HepG2 (cell line): ENCODE measurements around the gene GOT1. TPM values are rescaled to one million over a fixed set of nuclear protein-coding genes. Genes with fewer than 3 reads are reported as not detected.

Source experiments
- ATAC-seq: fragments of 200-7000 bp; cut with Tn5 transposase; 3 replicates; pipeline ENCODE4 v1.9.1; 2020; ENCODE audit warnings: mild to moderate bottlenecking, moderate library complexity
- BruUV-seq: library from RNA; stranded (reverse); fragments of 400-500 nt; replicated peaks from 2 replicates; lab custom pipeline; 2021; lab: Mats Ljungman, UMichigan
- CTCF ChIA-PET: fragments of 300-600 bp; formaldehyde crosslinking; extraction: SDS; loops from one replicate; lab custom pipeline; 2021; ENCODE audit warnings: low total read pairs, inconsistent platforms, low intra/inter-chr PET ratio; lab: Yijun Ruan, JAX
- POLR2A ChIA-PET: fragments of 350-600 bp; sonication (Branson Sonifier 250); formaldehyde crosslinking; loops from one replicate; lab custom pipeline; 2020; ENCODE audit warnings: antibody characterized with exemption, inconsistent platforms; lab: Yijun Ruan, JAX
- DNase-seq: peaks from one replicate; pipeline ENCODE4 v3.0.0-alpha.2; 2015; ENCODE audit warnings: low spot score
- FAIRE-seq: peaks from 3 replicates; lab custom pipeline; 2011; peaks lifted over from hg19 to GRCh38; lab: Jason Lieb, UNC
- H2AFZ ChIP-seq: one replicate; pipeline ENCODE4 v1.6.1; 2011; ENCODE audit warnings: low read length, inconsistent platforms
- H3K27ac ChIP-seq: fragments of 300-600 bp; 3 replicates; pipeline ENCODE4 v1.8.0; 2011; ENCODE audit warnings: mixed run types, mild to moderate bottlenecking, mixed read lengths, low read length, inconsistent platforms; ENCODE audit not compliant: insufficient read depth; ENCODE audit errors: extremely low read length
- H3K27me3 ChIP-seq, 2 experiments: fragments of 200-600 bp in 1 of 2; 2 replicates in 1 of 2; 3 replicates in 1 of 2; pipeline versions ENCODE4 v1.6.0 to v1.8.0; 2011; ENCODE audit warnings: low read length in 2 of 2, mild to moderate bottlenecking in 2 of 2, moderate library complexity in 2 of 2, inconsistent platforms in 1 of 2; ENCODE audit not compliant: insufficient read depth in 2 of 2, control insufficient read depth in 1 of 2
- H3K36me3 ChIP-seq, 2 experiments: fragments of 200-600 bp in 1 of 2; replicated peaks in 1 of 2; 2 replicates in 1 of 2; 3 replicates in 1 of 2; pipeline versions ENCODE4 v1.5.1 to v1.8.0; 2011; ENCODE audit warnings: low read length in 2 of 2, inconsistent platforms in 1 of 2; ENCODE audit not compliant: insufficient read depth in 2 of 2, control insufficient read depth in 1 of 2
- H3K4me1 ChIP-seq: 2 replicates; pipeline ENCODE4 v1.5.1; 2012; ENCODE audit warnings: low read length, inconsistent platforms; ENCODE audit not compliant: insufficient read depth
- H3K4me2 ChIP-seq: 2 replicates; pipeline ENCODE4 v1.6.0; 2011; ENCODE audit warnings: low read depth, low read length, inconsistent platforms
- H3K4me3 ChIP-seq, 3 experiments: fragments of 200-600 bp in 1 of 3; sonication (generic), shearing (Covaris generic) in 1 of 3; replicated peaks in 1 of 3; 2 replicates each; pipeline ENCODE4 v1.5.1; 2011 to 2016; ENCODE audit warnings: low read length in 3 of 3, inconsistent platforms in 2 of 3, low read depth in 2 of 3, mild to moderate bottlenecking in 2 of 3, control low read depth in 1 of 3, mixed read lengths in 1 of 3; ENCODE audit not compliant: insufficient read depth in 1 of 3
- H3K79me2 ChIP-seq: one replicate; pipeline ENCODE4 v1.6.1; 2011; ENCODE audit warnings: low read length, inconsistent platforms; ENCODE audit not compliant: insufficient read depth
- H3K9ac ChIP-seq: 2 replicates; pipeline ENCODE4 v1.6.0; 2011; ENCODE audit warnings: mild to moderate bottlenecking, low read depth, low read length, inconsistent platforms; ENCODE audit not compliant: insufficient read depth
- H3K9me3 ChIP-seq: 2 replicates; pipeline ENCODE4 v1.5.1; 2012; ENCODE audit warnings: mild to moderate bottlenecking, low read length
- H4K20me1 ChIP-seq: 2 replicates; pipeline ENCODE4 v1.6.0; 2011; ENCODE audit warnings: inconsistent platforms, mild to moderate bottlenecking, low read length, moderate library complexity; ENCODE audit not compliant: insufficient read depth
- AGO1 ChIP-seq: fragments of 200-400 bp; formaldehyde crosslinking; IDR thresholded peaks from 2 replicates; pipeline ENCODE4 v1.6.1; 2017; ENCODE audit warnings: mild to moderate bottlenecking, low read depth, low read length, moderate library complexity; ENCODE audit not compliant: poor library complexity, severe bottlenecking
- FOXP1 ChIP-seq, 2 experiments: fragments of 450-650 bp in 1 of 2; IDR thresholded peaks; 2 replicates each; pipeline ENCODE4 v1.6.1; 2017 to 2018; ENCODE audit warnings: antibody characterized with exemption in 1 of 2
- SKI ChIP-seq: fragments of 450-650 bp; IDR thresholded peaks from one replicate; pipeline ENCODE4 v1.6.1; 2018; ENCODE audit warnings: mild to moderate bottlenecking; ENCODE audit not compliant: partially characterized antibody
- SMARCE1 ChIP-seq: fragments of 450-650 bp; IDR thresholded peaks from 2 replicates; pipeline ENCODE4 v1.6.1; 2017; ENCODE audit warnings: borderline replicate concordance
- TFDP1 ChIP-seq: IDR thresholded peaks from 2 replicates; pipeline ENCODE4 v1.6.1; 2016; ENCODE audit warnings: missing compliant biosample characterization, missing genetic modification reagents, borderline replicate concordance
- XRCC5 ChIP-seq: fragments of 200-400 bp; formaldehyde crosslinking; optimal IDR thresholded peaks from 2 replicates; pipeline ENCODE3; 2017; ENCODE audit warnings: mild to moderate bottlenecking, low read length
- ZBTB3 ChIP-seq: sonication (generic); formaldehyde crosslinking; IDR thresholded peaks from 2 replicates; pipeline ENCODE4 v1.4.0; 2020; ENCODE audit warnings: low read depth, mild to moderate bottlenecking, moderate library complexity, missing genetic modification reagents, borderline replicate concordance
- ZNF513 ChIP-seq: sonication (generic); formaldehyde crosslinking; conservative IDR thresholded peaks from 2 replicates; pipeline ENCODE4 v1.5.0; 2020; ENCODE audit warnings: missing genetic modification reagents
- ZNF652 ChIP-seq: IDR thresholded peaks from 2 replicates; pipeline ENCODE4 v1.6.1; 2016; ENCODE audit warnings: low read depth, borderline replicate concordance
- ZNF879 ChIP-seq: sonication (generic); formaldehyde crosslinking; IDR thresholded peaks from 2 replicates; pipeline ENCODE4 v1.8.1; 2023; ENCODE audit warnings: missing genetic modification reagents
- WGBS: methylation state at CpG from one replicate; pipeline ENCODE4 v1.1.6; 2017; ENCODE audit warnings: low lambda C conversion rate; 5-methylcytosine and 5-hydroxymethylcytosine counted together
- in situ Hi-C: cut with HindIII; loops from 2 replicates; pipeline ENCODE4 v1.10.0; 2017; ENCODE audit warnings: low pct_unique_long_range_greater_than_20kb; ENCODE audit not compliant: extremely low pct_ligation_motif_present
- intact Hi-C: fragments of 100-400 bp; cut with micrococcal nuclease; formaldehyde crosslinking; loops from one replicate; pipeline ENCODE4 v1.10.0; 2022; ENCODE audit not compliant: unreplicated experiment
- polyA plus RNA-seq, 8 experiments: library from polyadenylated mRNA; depleted of rRNA in 3 of 8; stranded (reverse) in 7 of 8; unstranded in 1 of 8; fragments of >200 nt; fragmentation: Illumina TruSeq in 4 of 8; extraction: Trizol in 4 of 8; gene quantifications; 2 replicates each; pipeline versions ENCODE4 v1.2.1 to v1.2.3, GENCODE V29; 2011 to 2016; ENCODE audit warnings: low read depth in 4 of 8, missing spikeins in 1 of 8, mixed read lengths in 1 of 8; ENCODE audit not compliant: insufficient read depth in 1 of 8
- total RNA-seq, 5 experiments: library from RNA; depleted of rRNA; stranded (reverse); fragments of >200 nt; fragmentation: Illumina TruSeq; extraction: Trizol; gene quantifications; 2 replicates each; pipeline ENCODE4 v1.2.3, GENCODE V29; 2016; ENCODE audit warnings: low read depth in 1 of 5
- TF ChIP-seq, protein P1 (sequence below): IDR thresholded peaks from 2 replicates; pipeline ENCODE4 v1.6.1; 2016; ENCODE audit warnings: low read depth

Gene GOT1
- total and polyA plus RNA-seq, 2 of the 13 experiments (the other 11 are each of a cell fraction or from before 2014, with no cell fraction given): 81.2 to 102 TPM

DNA sequence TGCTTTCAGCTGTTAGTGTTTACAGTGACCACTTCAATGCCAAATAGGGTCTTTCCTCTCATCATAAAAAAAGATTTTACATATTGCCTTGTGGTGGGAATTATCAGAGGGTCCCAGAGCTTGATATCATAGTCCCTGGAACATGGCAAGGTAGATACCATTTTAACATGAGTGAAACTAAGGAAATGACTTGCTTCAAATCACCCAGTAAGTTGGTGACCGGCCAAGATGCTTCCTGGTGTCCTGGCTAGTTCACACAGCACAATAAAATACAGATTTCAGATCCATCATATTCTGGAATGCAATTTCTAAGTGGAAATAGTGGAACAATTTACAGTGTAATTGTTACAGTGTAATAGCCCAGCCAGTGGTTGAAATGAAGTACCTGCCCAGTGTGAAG, 64.7 kb downstream of the GOT1 start:
- DNase-seq: no peak
- in situ Hi-C loops (no loop called here), intact Hi-C loops (no loop called here)
- H2AFZ ChIP-seq: no peak overlapping the region
- no peak for FAIRE-seq
- H3K27me3 ChIP-seq: no peaks in the 10 kb centered on the region
- no peak overlapping the region for H3K4me3 ChIP-seq
- ATAC-seq: no peak
- H3K79me2 ChIP-seq: no peaks in the 10 kb centered on the region
- H4K20me1 ChIP-seq: no peaks in the 10 kb centered on the region
- no TSS peak for BruUV-seq
- H3K36me3 ChIP-seq: peaks cover 0 to 5% of the 10 kb centered on the region in 2 experiments; a peak in 1 of 5 replicates
- no peak overlapping the region for H3K4me2 ChIP-seq
- no peak overlapping the region for H3K27ac ChIP-seq
- no peak overlapping the region for H3K9ac ChIP-seq
- TF ChIP-seq TFDP1 (CRISPR knock-in tag) (no peak), SKI (no peak), AGO1 (no peak), ZBTB3 (CRISPR knock-in tag) (no peak), ZNF513 (CRISPR knock-in tag) (no peak), FOXP1 (IDR thresholded peaks at IDR 0.05) (no peak), FOXP1 (CRISPR knock-in tag; IDR thresholded peaks at IDR 0.05) (no peak), ZNF879 (CRISPR knock-in tag) (no peak), XRCC5 (no peak), SMARCE1 (no peak), ZNF652 (no peak)
- TF ChIP-seq, protein P1, sequence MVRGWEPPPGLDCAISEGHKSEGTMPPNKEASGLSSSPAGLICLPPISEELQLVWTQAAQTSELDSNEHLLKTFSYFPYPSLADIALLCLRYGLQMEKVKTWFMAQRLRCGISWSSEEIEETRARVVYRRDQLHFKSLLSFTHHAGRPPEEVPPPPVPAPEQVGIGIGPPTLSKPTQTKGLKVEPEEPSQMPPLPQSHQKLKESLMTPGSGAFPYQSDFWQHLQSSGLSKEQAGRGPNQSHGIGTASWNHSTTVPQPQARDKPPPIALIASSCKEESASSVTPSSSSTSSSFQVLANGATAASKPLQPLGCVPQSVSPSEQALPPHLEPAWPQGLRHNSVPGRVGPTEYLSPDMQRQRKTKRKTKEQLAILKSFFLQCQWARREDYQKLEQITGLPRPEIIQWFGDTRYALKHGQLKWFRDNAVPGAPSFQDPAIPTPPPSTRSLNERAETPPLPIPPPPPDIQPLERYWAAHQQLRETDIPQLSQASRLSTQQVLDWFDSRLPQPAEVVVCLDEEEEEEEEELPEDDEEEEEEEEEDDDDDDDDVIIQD (CRISPR knock-in tag): no peak
- H3K4me1 ChIP-seq: peaks cover 24% of the 10 kb centered on the region; the same call in 1 of the 2 replicates
- WGBS: 94% methylated on average over 1 of the region's 1 CpG
- ChIA-PET CTCF (no interaction called here), POLR2A (no interaction called here)
- no peaks in the 10 kb centered on the region for H3K9me3 ChIP-seq
